ENCODE results near the gene SPINT4.
"Not testable (repeated sequence)": the region's sequence is repeated elsewhere in the genome, so short reads cannot be mapped to it uniquely, and the experiment has no call there.

Gene SPINT4

GRCh38 chr20:45701104-45701503, 21.0 kb upstream of the SPINT4 start:
- Histone ChIP-seq H3K4me1 (no peaks in the 10 kb centered on the region), H3K27me3 (no peaks in the 10 kb centered on the region), H3K4me3 (no peak overlapping the region), H3K27ac (no peak overlapping the region), H3K9me3 (no peaks in the 10 kb centered on the region), H3K36me3 (no peaks in the 10 kb centered on the region)
- no peak for TF ChIP-seq CTCF (IDR thresholded peaks at IDR 0.05)
- intact Hi-C loops (cut with DNase I; ENCODE audit: low total_unique reads) = no loop called here
- no peak for DNase-seq

DNA sequence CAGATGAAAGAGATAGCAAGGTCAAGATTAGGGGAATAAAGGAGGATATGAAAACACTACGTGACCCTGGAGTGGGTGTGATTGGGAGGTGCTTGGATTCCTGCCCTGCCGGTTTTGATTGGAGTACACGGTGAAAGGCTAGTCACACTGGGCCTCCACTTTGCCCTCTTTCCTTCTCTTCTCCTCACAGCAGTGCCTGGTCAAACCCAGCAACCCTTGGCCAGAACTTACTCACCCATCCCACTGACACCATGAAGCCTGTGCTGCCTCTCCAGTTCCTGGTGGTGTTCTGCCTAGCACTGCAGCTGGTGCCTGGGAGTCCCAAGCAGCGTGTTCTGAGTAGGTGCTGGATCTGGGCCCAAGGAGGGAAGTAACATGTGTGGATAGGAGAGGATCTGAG, 20.3 kb upstream of the SPINT4 start, which contains the start of gene WFDC13:
TSS of gene WFDC13 (plus strand) at position 166 of the 400 bp plus-strand sequence. CDS start at position 252, 86 bp downstream.
- Histone ChIP-seq H3K4me3 (no peak within 1 kb of the TSS), H3K9me3 (no peaks in the 10 kb centered on the region), H3K4me1 (no peaks in the 10 kb centered on the region), H3K36me3 (no peaks in the 10 kb centered on the region), H3K27me3 (no peaks in the 10 kb centered on the region), H3K27ac (no peak within 1 kb of the TSS)
- no peak for TF ChIP-seq CTCF (IDR thresholded peaks at IDR 0.05)
- no peak for DNase-seq
- intact Hi-C loops (cut with DNase I; ENCODE audit: low total_unique reads) = no loop called here

DNA sequence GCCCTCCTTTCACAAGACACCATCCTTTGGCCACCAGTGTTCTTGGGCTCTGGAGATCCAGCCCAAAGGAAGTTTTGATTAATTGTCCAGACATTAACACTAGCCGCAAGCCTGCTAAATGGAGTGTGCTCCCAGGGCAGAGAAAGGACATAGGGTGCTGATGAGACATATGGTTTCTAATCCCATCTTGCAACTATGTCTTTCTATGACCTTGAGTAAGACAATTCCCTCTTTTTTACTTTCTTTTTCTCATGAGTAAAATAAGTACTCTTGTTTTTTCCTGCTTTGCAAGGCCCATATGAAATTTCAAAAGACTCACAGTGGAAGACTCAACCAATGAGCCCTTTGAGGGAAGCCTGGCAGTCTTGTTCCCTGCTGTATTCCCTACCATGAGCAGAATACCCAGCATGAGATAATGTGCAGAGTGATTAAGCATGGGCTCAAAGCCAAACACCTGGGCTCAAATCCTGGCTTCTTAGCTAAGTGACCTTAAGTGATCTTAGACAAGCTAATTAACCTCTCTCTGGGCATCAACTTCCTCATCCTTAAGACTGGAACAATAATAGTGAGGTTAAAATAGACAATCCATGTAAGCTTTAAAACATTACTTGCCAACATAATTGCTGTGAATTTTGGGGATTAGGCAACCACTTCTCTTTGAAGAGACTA, 17.0 kb upstream of the SPINT4 start, which contains the start of gene WFDC10B:
TSS of gene WFDC10B (minus strand) at position 51 of the 669 bp plus-strand sequence. CDS start 19,027 bp downstream, outside the sequence.
- no peak for TF ChIP-seq CTCF (IDR thresholded peaks at IDR 0.05)
- H3K4me3 ChIP-seq = no peak within 1 kb of the TSS

GRCh38 chr20:45716141-45716688, 5.9 kb upstream of the SPINT4 start:
- H3K9me3 ChIP-seq; H3K27ac ChIP-seq; intact Hi-C loops (cut with DNase I; ENCODE audit: low total_unique reads): not testable (repeated sequence)

More for the DNA sequence above, 17.0 kb upstream of the SPINT4 start, which contains the start of gene WFDC10B:
- H3K4me1 ChIP-seq = no peaks in the 10 kb centered on the region
- H3K36me3 ChIP-seq = no peaks in the 10 kb centered on the region
- no peak for DNase-seq
- H3K27ac ChIP-seq = no peak within 1 kb of the TSS
- no peaks in the 10 kb centered on the region for H3K27me3 ChIP-seq
- intact Hi-C loops (cut with DNase I; ENCODE audit: low total_unique reads) = no loop called here
- no peaks in the 10 kb centered on the region for H3K9me3 ChIP-seq

GRCh38 chr20:45725134-45725533, 3.0 kb downstream of the SPINT4 start:
- no peak for TF ChIP-seq CTCF (IDR thresholded peaks at IDR 0.05)

More at GRCh38 chr20:45716141-45716688, 5.9 kb upstream of the SPINT4 start:
- not testable (repeated sequence) for DNase-seq, H3K27me3 ChIP-seq, H3K4me3 ChIP-seq, H3K4me1 ChIP-seq, H3K36me3 ChIP-seq

GRCh38 chr20:45727044-45727443, 4.9 kb downstream of the SPINT4 start:
- no peak overlapping the region for H3K27ac ChIP-seq
- no peak for DNase-seq
- TF ChIP-seq CTCF (IDR thresholded peaks at IDR 0.05) = no peak
- no peaks in the 10 kb centered on the region for H3K36me3 ChIP-seq
- no peaks in the 10 kb centered on the region for H3K27me3 ChIP-seq
- intact Hi-C loops (cut with DNase I; ENCODE audit: low total_unique reads) = no loop called here
- peaks cover 0 to 9% (median 0%) of the 10 kb centered on the region in 3 donors for H3K9me3 ChIP-seq
- H3K4me3 ChIP-seq = no peak overlapping the region
- H3K4me1 ChIP-seq = no peaks in the 10 kb centered on the region

More at GRCh38 chr20:45725134-45725533, 3.0 kb downstream of the SPINT4 start:
- intact Hi-C loops (cut with DNase I; ENCODE audit: low total_unique reads) = no loop called here
- Histone ChIP-seq H3K27ac (no peak overlapping the region), H3K4me1 (no peaks in the 10 kb centered on the region), H3K4me3 (no peak overlapping the region), H3K36me3 (no peaks in the 10 kb centered on the region), H3K27me3 (no peaks in the 10 kb centered on the region), H3K9me3 (no peaks in the 10 kb centered on the region)
- no peak for DNase-seq

All from tibial artery (tissue), 4 donors.